PC-3 (cell line): ENCODE measurements around the gene HDAC9. TPM values are rescaled to one million over a fixed set of nuclear protein-coding genes. Genes with fewer than 3 reads are reported as not detected.

Source experiments
- ATAC-seq: fragments of 200-7000 bp; cut with Tn5 transposase; 2 replicates; pipeline ENCODE4 v1.9.1; 2020; ENCODE audit warnings: mild to moderate bottlenecking, moderate library complexity
- BruUV-seq: library from RNA; stranded (reverse); fragments of 400-500 nt; replicated peaks from 2 replicates; lab custom pipeline; 2021; lab: Mats Ljungman, UMichigan
- CTCF ChIA-PET: fragments of 300-600 bp; sonication (Branson Sonifier 250); formaldehyde crosslinking; loops from one replicate; lab custom pipeline; 2022; ENCODE audit warnings: antibody characterized with exemption; lab: Charles Lee
- POLR2A ChIA-PET: fragments of 300-600 bp; sonication (Branson Sonifier 250); formaldehyde crosslinking; loops from one replicate; lab custom pipeline; 2022; ENCODE audit warnings: antibody characterized with exemption; ENCODE audit not compliant: unreplicated experiment; lab: Charles Lee
- DNase-seq: peaks from one replicate; pipeline ENCODE4 v3.0.0-alpha.2; 2015
- H2AFZ ChIP-seq: fragments of 300-600 bp; sonication (generic); 2 replicates; pipeline ENCODE4 v1.6.0; 2016; ENCODE audit warnings: antibody characterized with exemption, low read length
- H3F3A ChIP-seq: fragments of 300-600 bp; sonication (generic); one replicate; pipeline ENCODE4 v1.6.0; 2017; ENCODE audit warnings: antibody characterized with exemption, low read length, control low read depth, mild to moderate bottlenecking; ENCODE audit not compliant: unreplicated experiment
- H3K27ac ChIP-seq: fragments of 300-600 bp; sonication (generic); 2 replicates; pipeline ENCODE4 v1.5.1; 2016; ENCODE audit warnings: mild to moderate bottlenecking, low read length
- H3K27me3 ChIP-seq: fragments of 300-600 bp; sonication (generic); 2 replicates; pipeline ENCODE4 v1.6.1; 2016; ENCODE audit warnings: low read length, mixed read lengths
- H3K36me3 ChIP-seq: fragments of 300-600 bp; sonication (generic); 2 replicates; pipeline ENCODE4 v1.6.1; 2016; ENCODE audit warnings: low read depth, mixed run types, low read length, mixed read lengths
- H3K4me1 ChIP-seq: fragments of 300-600 bp; sonication (generic); 2 replicates; pipeline ENCODE4 v1.5.1; 2016; ENCODE audit warnings: low read length; ENCODE audit not compliant: insufficient read depth
- H3K4me2 ChIP-seq: fragments of 300-600 bp; sonication (generic); 2 replicates; pipeline ENCODE4 v1.6.0; 2016; ENCODE audit warnings: low read length
- H3K4me3 ChIP-seq: fragments of 300-600 bp; sonication (generic); 2 replicates; pipeline ENCODE4 v1.5.1; 2016; ENCODE audit warnings: mild to moderate bottlenecking, low read length, mixed read lengths
- H3K79me2 ChIP-seq: fragments of 300-600 bp; sonication (generic); 2 replicates; pipeline ENCODE4 v1.6.1; 2017; ENCODE audit warnings: low read length, mixed read lengths
- H3K9ac ChIP-seq: fragments of 300-600 bp; sonication (generic); 2 replicates; pipeline ENCODE4 v1.6.0; 2016; ENCODE audit warnings: mild to moderate bottlenecking, low read length
- H3K9me2 ChIP-seq: fragments of 300-600 bp; sonication (generic); replicated peaks from 2 replicates; pipeline ENCODE4 v1.6.1; 2016; ENCODE audit warnings: mixed run types, low read length, mixed read lengths
- H3K9me3 ChIP-seq: fragments of 300-600 bp; sonication (generic); 2 replicates; pipeline ENCODE4 v1.6.1; 2016; ENCODE audit warnings: low read length, mixed read lengths
- H4K20me1 ChIP-seq: fragments of 300-600 bp; sonication (generic); 2 replicates; pipeline ENCODE4 v1.6.1; 2016; ENCODE audit warnings: low read length, mixed read lengths
- CTCF ChIP-seq: fragments of 300-600 bp; sonication (generic); conservative IDR thresholded peaks from 2 replicates; pipeline ENCODE4 v1.5.1; 2017; ENCODE audit warnings: antibody characterized with exemption, low read depth, mild to moderate bottlenecking, low read length
- EZH2 ChIP-seq: fragments of 300-600 bp; sonication (generic); IDR thresholded peaks from one replicate; pipeline ENCODE4 v1.6.1; 2017; ENCODE audit warnings: antibody characterized with exemption, mild to moderate bottlenecking, low read length; ENCODE audit not compliant: unreplicated experiment
- EZH2phosphoT487 ChIP-seq: fragments of 300-600 bp; sonication (generic); IDR thresholded peaks from 2 replicates; pipeline ENCODE4 v1.6.1; 2018; ENCODE audit warnings: mild to moderate bottlenecking, antibody characterized with exemption, low read length, borderline replicate concordance
- intact Hi-C: fragments of 100-400 bp; cut with micrococcal nuclease; formaldehyde crosslinking; loops from 2 replicates; pipeline ENCODE4 v1.9.0; 2023
- total RNA-seq: library from RNA; depleted of rRNA; stranded (reverse); fragments of >200 nt; gene quantifications from 2 replicates; pipeline ENCODE4 v1.2.3, GENCODE V29; 2014

Gene HDAC9
- total RNA-seq, 1 experiment from 2014 or later, result 7.8 TPM

GRCh38 chr7:18570890-18571478 is 75.4 kb downstream of the HDAC9 start:
- no peaks in the 10 kb centered on the region for H3K36me3 ChIP-seq
- no TSS peak for BruUV-seq
- POLR2A ChIA-PET, result interaction anchor here (0.7 kb wide), 1 partner anchor 63 kb away, joined by 3 read pairs; no protein-coding TSS in a partner anchor

GRCh38 chr7:18572154-18572553 is 76.6 kb downstream of the HDAC9 start:
- H3K36me3 ChIP-seq, result no peaks in the 10 kb centered on the region
- ChIA-PET POLR2A (interaction anchor here (0.6 kb wide), 1 partner anchor 144 kb away, joined by 6 read pairs; no protein-coding TSS in a partner anchor), CTCF (interaction anchor here (0.6 to 1.6 kb wide), 4 partner anchors 11 to 762 kb away, joined by 3 read pairs; no protein-coding TSS in a partner anchor)
- intact Hi-C loops, result loop anchor here (5.0 kb wide), 1 partner anchor 890 kb away; no protein-coding TSS in a partner anchor
- no peak for TF ChIP-seq CTCF
- TF ChIP-seq EZH2phosphoT487, result no peak
- no peak for TF ChIP-seq EZH2
- DNase-seq, result no peak
- no peaks in the 10 kb centered on the region for H3K9me3 ChIP-seq
- peaks cover 14% of the 10 kb centered on the region; the same call in 1 of the 2 replicates for H3K4me1 ChIP-seq
- H3K27me3 ChIP-seq, result no peaks in the 10 kb centered on the region
- no peak for ATAC-seq
- H3K4me2 ChIP-seq, result no peak overlapping the region
- no peak overlapping the region for H2AFZ ChIP-seq
- no peak overlapping the region for H3K4me3 ChIP-seq
- no peaks in the 10 kb centered on the region for H3K9me2 ChIP-seq
- no peaks in the 10 kb centered on the region for H4K20me1 ChIP-seq
- H3F3A ChIP-seq, result no peaks in the 10 kb centered on the region
- H3K9ac ChIP-seq, result no peak overlapping the region
- no peak overlapping the region for H3K27ac ChIP-seq
- H3K79me2 ChIP-seq, result no peaks in the 10 kb centered on the region
- no TSS peak for BruUV-seq

More at GRCh38 chr7:18570890-18571478, 75.4 kb downstream of the HDAC9 start:
- Histone ChIP-seq H3K4me3 (no peak overlapping the region), H3K27ac (no peak overlapping the region), H3K9me3 (no peaks in the 10 kb centered on the region), H3K79me2 (no peaks in the 10 kb centered on the region), H3F3A (no peaks in the 10 kb centered on the region), H3K4me2 (no peak overlapping the region), H3K4me1 (peaks cover 14% of the 10 kb centered on the region; the same call in 1 of the 2 replicates), H3K9me2 (no peaks in the 10 kb centered on the region), H2AFZ (0 out of 2 replicates have a peak overlapping the region, but pooled peaks have one; percentile 41), H3K27me3 (no peaks in the 10 kb centered on the region), H3K9ac (no peak overlapping the region), H4K20me1 (no peaks in the 10 kb centered on the region)
- DNase-seq (peak; percentile 78), ATAC-seq (peak; percentile 84)
- TF ChIP-seq CTCF (peak; percentile 76), EZH2 (no peak), EZH2phosphoT487 (no peak)
- CTCF ChIA-PET, result interaction anchor here (0.6 to 1.5 kb wide), 11 partner anchors 16 to 864 kb away, joined by 3 to 12 read pairs (median 3); no protein-coding TSS in a partner anchor
- intact Hi-C loops, result loop anchor here (1.0 to 5.0 kb wide), 3 partner anchors 62 to 889 kb away; no protein-coding TSS in a partner anchor
